GM19438 (cell line): ENCODE data around the gene MEF2C.

ENCODE experiments used
- ATAC-seq: cut with Tn5 transposase; IDR thresholded peaks from one replicate; pipeline ENCODE4 v1.9.1; 2021; ENCODE audit warnings: low read depth; ENCODE audit not compliant: unreplicated experiment

Gene MEF2C

DNA sequence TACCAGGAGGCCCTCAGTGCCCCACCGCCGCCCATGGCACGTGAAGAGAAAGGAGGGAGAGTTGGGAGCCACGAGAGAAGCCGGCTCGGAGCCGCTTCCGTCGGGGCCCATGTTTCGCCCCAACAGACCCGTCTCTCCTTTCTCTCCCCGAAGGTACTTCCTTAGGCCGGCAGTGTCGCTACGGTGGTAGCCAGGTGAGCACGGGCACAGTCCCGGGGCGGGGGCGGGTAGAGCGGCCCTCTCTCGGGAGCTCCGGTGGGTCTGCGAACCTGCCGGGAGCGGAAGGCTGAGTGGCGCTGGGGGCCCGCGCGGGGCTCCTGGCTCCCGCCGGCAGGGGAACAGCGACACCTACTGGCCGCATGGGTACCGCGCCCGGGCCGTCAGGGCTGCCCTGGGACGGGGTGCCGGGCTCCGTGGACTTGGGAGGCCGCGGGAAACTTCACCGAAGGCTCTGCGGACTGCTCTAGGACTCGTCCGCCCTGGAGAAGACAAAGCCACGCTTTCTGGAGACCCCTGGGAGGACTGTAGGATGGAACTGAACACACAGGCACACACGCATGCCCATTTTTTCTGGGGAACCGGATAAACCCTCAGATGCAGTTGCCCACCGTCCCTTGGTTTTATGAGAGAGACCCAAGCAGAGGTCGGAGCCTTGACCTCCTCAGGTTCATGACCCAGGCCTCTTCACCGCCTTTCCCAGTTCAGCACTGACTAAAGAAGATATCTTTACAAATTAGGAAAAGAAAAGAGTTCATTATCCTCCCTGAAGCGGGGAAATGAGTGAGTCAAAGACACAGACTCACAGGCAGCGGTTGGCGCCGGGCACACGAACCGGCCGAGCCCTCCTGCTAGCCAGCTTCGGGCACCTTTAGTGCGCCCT, 202.5 kb downstream of the MEF2C start:
- ATAC-seq = peak; percentile 79

- ATAC-seq = no peak
Measured at GRCh38 chr5:88679638-88680037, 203.3 kb downstream of the MEF2C start.

DNA sequence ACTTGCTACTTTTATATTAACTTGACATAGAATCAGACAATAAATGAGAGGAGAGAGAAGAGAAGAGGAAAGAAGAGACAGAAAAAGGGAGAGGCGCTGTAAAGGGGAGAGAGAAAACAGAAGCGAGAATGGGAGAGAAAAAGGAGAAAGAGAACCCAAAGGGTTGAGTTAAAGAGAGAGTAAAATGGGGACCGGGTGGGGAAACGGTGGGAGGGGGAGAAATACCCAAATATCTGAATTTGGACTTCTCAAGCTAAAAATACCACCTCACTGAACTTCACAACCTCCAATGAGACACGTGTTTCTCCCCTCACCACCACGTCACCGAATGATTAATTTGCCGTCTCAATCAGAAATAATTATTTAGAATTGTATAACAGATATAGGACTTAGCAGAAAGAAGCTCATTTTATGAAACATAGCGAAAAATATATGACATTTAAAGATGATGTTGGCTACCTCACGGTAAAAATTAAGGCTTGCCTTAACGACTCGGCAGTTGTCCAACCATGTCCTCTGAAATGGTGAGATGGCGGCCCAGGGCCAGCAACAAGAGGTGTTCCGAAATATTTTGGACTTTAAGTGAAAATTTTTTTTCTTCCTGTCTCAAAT, 204.1 kb downstream of the MEF2C start:
- ATAC-seq = no peak

- no peak for ATAC-seq
Measured at GRCh38 chr5:88677943-88678769, 204.8 kb downstream of the MEF2C start.

- no peak for ATAC-seq
Measured at GRCh38 chr5:88677376-88677895, 205.5 kb downstream of the MEF2C start.

DNA sequence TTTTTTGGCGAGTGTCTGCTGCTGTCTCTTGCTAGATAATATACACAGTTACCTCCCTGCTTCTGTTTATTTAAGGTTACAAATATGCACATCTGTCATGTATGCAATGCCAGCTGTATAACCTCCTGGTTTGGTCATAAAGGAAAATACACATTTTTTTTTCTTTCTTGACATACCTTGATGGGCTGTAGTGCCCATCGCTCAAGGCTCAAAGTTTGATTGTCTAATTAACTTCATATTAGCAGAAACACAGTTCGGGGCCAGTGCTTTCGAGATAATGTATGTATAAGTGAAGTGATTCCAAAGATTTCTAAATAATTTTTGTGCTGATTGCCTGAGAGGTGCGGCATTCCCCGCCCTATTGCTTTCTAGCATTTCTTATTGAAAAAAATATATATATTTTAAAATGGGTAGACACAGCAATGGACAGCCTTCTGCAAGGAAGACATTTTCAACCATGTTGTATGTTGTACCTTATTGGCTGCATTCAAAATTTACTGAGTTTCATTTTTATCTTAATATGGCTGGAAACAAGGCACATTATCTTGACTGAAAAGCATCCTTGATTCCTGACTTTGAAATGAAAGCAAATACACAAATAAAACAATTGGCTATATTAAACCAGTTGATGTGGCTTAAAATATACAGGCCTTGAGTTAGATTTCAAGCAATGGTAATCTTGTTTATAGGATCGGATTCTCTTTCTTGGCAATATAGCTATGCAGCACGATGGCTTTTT, 206.2 kb downstream of the MEF2C start:
- no peak for ATAC-seq

DNA sequence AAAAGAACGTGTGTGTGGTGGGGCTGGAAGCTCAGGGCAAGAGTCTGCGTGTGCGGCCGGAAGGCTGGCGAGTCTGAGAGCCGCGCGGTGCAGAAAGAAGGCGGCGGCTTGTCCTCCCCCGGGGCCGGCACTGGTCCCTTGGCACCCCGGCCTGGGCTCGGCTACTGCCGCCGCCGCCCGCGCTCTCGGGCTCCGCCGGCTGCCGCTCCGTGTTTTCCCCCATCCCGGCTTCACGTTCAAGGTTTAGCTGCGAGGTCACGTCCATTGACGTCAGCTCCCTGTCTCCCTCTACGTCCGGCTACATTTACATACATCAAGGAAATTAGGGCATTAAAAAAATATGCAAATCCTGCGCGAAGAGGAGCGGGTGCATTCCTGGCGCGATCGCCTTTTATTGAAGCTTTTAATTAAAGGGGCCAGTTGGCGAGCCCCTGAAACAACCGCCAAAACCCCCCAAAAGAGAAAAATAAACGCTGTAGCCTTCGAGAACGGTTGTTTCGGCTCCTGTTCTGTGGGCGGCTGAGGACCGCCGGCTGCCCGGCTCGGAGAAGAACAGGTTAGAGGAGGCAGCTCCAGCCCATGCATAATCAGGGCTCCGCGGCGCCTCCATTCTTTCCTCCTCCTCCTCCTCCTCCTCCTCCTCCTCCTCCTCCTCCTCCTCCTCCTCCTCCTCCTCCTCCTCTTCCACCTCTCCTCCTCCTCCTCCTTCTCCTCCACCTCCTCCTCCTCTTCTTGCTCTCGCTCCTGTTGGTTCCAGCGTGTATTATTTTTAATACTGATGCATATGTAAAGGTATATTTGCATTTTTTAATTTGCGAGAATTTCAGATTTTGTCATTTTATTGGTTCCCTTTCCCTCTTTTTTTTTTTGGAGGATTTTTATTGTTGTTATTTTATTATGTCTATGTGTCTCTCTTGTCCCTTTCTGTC, 207.0 kb downstream of the MEF2C start:
- peak; percentile 30 for ATAC-seq

DNA sequence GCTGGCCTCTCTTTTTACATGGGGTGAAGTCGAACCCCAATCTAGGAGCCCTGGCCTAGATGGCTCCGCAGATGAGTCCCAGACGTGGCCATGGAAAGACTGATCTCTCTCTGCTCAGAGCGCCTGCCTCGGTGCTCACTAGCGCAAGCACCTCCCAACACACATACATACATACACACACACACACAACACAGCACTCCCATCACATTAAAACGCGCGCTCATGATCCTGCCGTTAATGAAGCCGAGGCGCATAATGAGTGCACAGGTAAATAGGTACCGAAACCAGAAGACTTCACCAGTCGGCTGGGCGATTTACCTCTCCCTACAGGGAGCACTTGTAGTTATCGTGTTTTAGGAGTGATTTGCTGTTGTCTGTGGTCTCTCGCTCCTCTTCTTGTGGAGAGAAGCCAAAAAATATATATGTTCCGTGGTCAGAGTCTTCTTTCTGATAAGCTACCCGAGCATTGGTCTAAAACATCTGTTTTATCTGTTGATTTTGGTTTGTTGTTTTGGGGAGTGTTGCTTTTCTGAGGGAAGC, 207.7 kb downstream of the MEF2C start:
- ATAC-seq = peak; percentile 15

GRCh38 chr5:88674356-88675167, 208.4 kb downstream of the MEF2C start:
- ATAC-seq = peak; percentile 73

GRCh38 chr5:88673253-88674105, 209.5 kb downstream of the MEF2C start:
- no peak for ATAC-seq

- ATAC-seq = no peak
Measured at GRCh38 chr5:88672644-88673252, 210.2 kb downstream of the MEF2C start.

GRCh38 chr5:88671505-88672499, 211.2 kb downstream of the MEF2C start:
- ATAC-seq = no peak

DNA sequence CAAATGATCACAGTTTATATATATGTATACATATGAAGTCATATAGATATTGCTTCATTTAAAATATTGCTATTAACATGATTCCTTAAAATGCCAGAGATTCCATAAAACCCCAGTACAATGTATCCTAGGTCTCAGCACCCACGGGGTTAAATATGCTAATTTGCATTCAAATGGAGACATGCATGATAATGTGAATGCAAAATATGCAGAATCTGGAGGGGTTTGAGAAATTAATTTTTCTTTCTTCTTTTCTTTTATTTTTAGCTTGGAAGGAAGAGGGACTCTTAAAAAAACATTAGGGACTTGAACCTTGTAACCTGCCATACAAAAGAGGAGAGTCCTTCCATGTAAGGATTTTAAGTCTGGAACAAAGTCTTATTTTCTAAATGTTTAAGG, 211.9 kb downstream of the MEF2C start:
- no peak for ATAC-seq

DNA sequence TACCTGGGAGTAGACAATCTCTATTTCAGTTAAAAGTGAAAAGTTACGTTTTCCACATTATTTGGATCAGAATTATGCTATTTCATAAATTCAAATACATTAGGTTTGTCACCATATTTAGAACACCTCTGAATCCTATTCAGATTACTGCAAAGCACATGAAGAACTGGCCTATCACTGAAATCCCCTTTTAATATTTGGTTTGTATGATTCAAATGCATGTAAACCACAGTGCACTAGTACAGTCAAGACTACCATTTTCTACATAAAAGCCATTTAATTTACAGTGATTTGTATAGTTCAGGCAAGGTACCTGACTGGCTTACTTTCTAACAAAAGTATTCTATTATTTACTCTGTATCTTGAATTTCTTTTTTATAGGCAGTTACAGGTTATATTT, 212.5 kb downstream of the MEF2C start:
- ATAC-seq = no peak

- no peak for ATAC-seq
Measured at GRCh38 chr5:88669371-88670050, 213.5 kb downstream of the MEF2C start.
